ENCODE results near the gene MLN.

MLN gene

GRCh38 chr6:33750244-33750991 is 53.4 kb downstream of the MLN start:
- Histone ChIP-seq H4K20me1 (ENCODE audit: insufficient read depth, low read length) (no peaks in the 10 kb centered on the region), H2AFZ (ENCODE audit: low read length) (no peak overlapping the region), H3K36me3 (replicated peaks; ENCODE audit: insufficient read depth, low read length) (no peaks in the 10 kb centered on the region), H3K4me3 (ENCODE audit: low read length) (no peak overlapping the region), H3K4me1 (ENCODE audit: low read length) (no peaks in the 10 kb centered on the region), H3K9ac (ENCODE audit: low read length) (no peak overlapping the region), H3F3A (ENCODE audit: insufficient read depth, low read length) (no peaks in the 10 kb centered on the region), H3K27ac (ENCODE audit: low read length) (no peak overlapping the region), H3K79me2 (ENCODE audit: low read length) (no peaks in the 10 kb centered on the region), H3K9me2 (replicated peaks; ENCODE audit: insufficient read depth, low read length) (no peaks in the 10 kb centered on the region), H3K9me3 (replicated peaks; ENCODE audit: insufficient read depth, low read length) (no peaks in the 10 kb centered on the region), H3K4me2 (ENCODE audit: low read depth, low read length) (no peak overlapping the region), H3K27me3 (replicated peaks; ENCODE audit: insufficient read depth, low read length) (peaks cover 57% of the 10 kb centered on the region)
- DNase-seq, result no peak
- TF ChIP-seq CTCF (IDR thresholded peaks at IDR 0.05; ENCODE audit: low read length), result no peak
- no peak for TF ChIP-seq EZH2phosphoT487 (IDR thresholded peaks at IDR 0.05; ENCODE audit: low read length)
- no peak for TF ChIP-seq EZH2 (optimal IDR thresholded peaks at IDR 0.05; ENCODE audit: low read depth, low read length)

- no peaks in the 10 kb centered on the region for H3K9me3 ChIP-seq (replicated peaks; ENCODE audit: insufficient read depth, low read length)
- H2AFZ ChIP-seq (ENCODE audit: low read length), result no peak overlapping the region
- no peak for DNase-seq
- TF ChIP-seq CTCF (IDR thresholded peaks at IDR 0.05; ENCODE audit: low read length) (no peak), EZH2 (optimal IDR thresholded peaks at IDR 0.05; ENCODE audit: low read depth, low read length) (no peak), EZH2phosphoT487 (IDR thresholded peaks at IDR 0.05; ENCODE audit: low read length) (no peak)
- no peaks in the 10 kb centered on the region for H4K20me1 ChIP-seq (ENCODE audit: insufficient read depth, low read length)
- no peak overlapping the region for H3K27ac ChIP-seq (ENCODE audit: low read length)
- H3F3A ChIP-seq (ENCODE audit: insufficient read depth, low read length), result no peaks in the 10 kb centered on the region
- H3K27me3 ChIP-seq (replicated peaks; ENCODE audit: insufficient read depth, low read length), result peaks cover 59% of the 10 kb centered on the region
- H3K4me1 ChIP-seq (ENCODE audit: low read length), result no peaks in the 10 kb centered on the region
- H3K4me2 ChIP-seq (ENCODE audit: low read depth, low read length), result no peak overlapping the region
- no peaks in the 10 kb centered on the region for H3K79me2 ChIP-seq (ENCODE audit: low read length)
- no peaks in the 10 kb centered on the region for H3K9me2 ChIP-seq (replicated peaks; ENCODE audit: insufficient read depth, low read length)
- no peak overlapping the region for H3K9ac ChIP-seq (ENCODE audit: low read length)
- H3K4me3 ChIP-seq (ENCODE audit: low read length), result no peak overlapping the region
- H3K36me3 ChIP-seq (replicated peaks; ENCODE audit: insufficient read depth, low read length), result no peaks in the 10 kb centered on the region
Observed at GRCh38 chr6:33749401-33749800, 54.4 kb downstream of the MLN start.

- Histone ChIP-seq H3K9me3 (replicated peaks; ENCODE audit: insufficient read depth, low read length) (no peaks in the 10 kb centered on the region), H4K20me1 (ENCODE audit: insufficient read depth, low read length) (no peaks in the 10 kb centered on the region), H3K4me2 (ENCODE audit: low read depth, low read length) (no peak overlapping the region), H3K36me3 (replicated peaks; ENCODE audit: insufficient read depth, low read length) (no peaks in the 10 kb centered on the region), H3K4me3 (ENCODE audit: low read length) (no peak overlapping the region), H3K79me2 (ENCODE audit: low read length) (no peaks in the 10 kb centered on the region), H3K27ac (ENCODE audit: low read length) (no peak overlapping the region), H3K4me1 (ENCODE audit: low read length) (no peaks in the 10 kb centered on the region), H2AFZ (ENCODE audit: low read length) (no peak overlapping the region), H3F3A (ENCODE audit: insufficient read depth, low read length) (no peaks in the 10 kb centered on the region), H3K9me2 (replicated peaks; ENCODE audit: insufficient read depth, low read length) (no peaks in the 10 kb centered on the region), H3K27me3 (replicated peaks; ENCODE audit: insufficient read depth, low read length) (peaks cover 63% of the 10 kb centered on the region), H3K9ac (ENCODE audit: low read length) (no peak overlapping the region)
- no peak for TF ChIP-seq EZH2 (optimal IDR thresholded peaks at IDR 0.05; ENCODE audit: low read depth, low read length)
- no peak for TF ChIP-seq CTCF (IDR thresholded peaks at IDR 0.05; ENCODE audit: low read length)
- no peak for TF ChIP-seq EZH2phosphoT487 (IDR thresholded peaks at IDR 0.05; ENCODE audit: low read length)
- DNase-seq, result no peak
Observed at GRCh38 chr6:33748841-33749240, 55.0 kb downstream of the MLN start.
